HPDE6-E6E7 (cell line): Measurements from ENCODE around the gene C20orf204.

Experiments
- DNase-seq: peaks from one replicate; pipeline ENCODE4 v3.0.0; 2011; ENCODE audit warnings: missing footprints; ENCODE audit errors: extremely low spot score

The C20orf204 gene

GRCh38 chr20:64071341-64072332 lies 35.7 kb downstream of the C20orf204 start:
- no peak for DNase-seq

GRCh38 chr20:64072498-64073063 lies 36.6 kb downstream of the C20orf204 start:
- no peak for DNase-seq

GRCh38 chr20:64073476-64074183 lies 37.6 kb downstream of the C20orf204 start:
- no peak for DNase-seq

GRCh38 chr20:64074184-64074789 lies 38.3 kb downstream of the C20orf204 start:
- no peak for DNase-seq

- no peak for DNase-seq
Measured at GRCh38 chr20:64074963-64075362, 39.0 kb downstream of the C20orf204 start.

GRCh38 chr20:64075556-64075955 lies 39.6 kb downstream of the C20orf204 start:
- DNase-seq = no peak

GRCh38 chr20:64076061-64076997 lies 40.3 kb downstream of the C20orf204 start:
- DNase-seq = no peak

- no peak for DNase-seq
Measured at GRCh38 chr20:64077094-64077493, 41.1 kb downstream of the C20orf204 start.

- no peak for DNase-seq
Measured at GRCh38 chr20:64077541-64077875, 41.5 kb downstream of the C20orf204 start.

GRCh38 chr20:64077876-64078551 lies 42.0 kb downstream of the C20orf204 start:
- DNase-seq = no peak

GRCh38 chr20:64078934-64079272 lies 42.9 kb downstream of the C20orf204 start:
- DNase-seq = no peak

- DNase-seq = no peak
Measured at GRCh38 chr20:64079273-64080012, 43.5 kb downstream of the C20orf204 start, which contains the start of gene RGS19. Gene RGS19 (minus strand): TSS chr20:64079518. CDS start chr20:64076886, 2,632 bp downstream.

- DNase-seq = no peak
Measured at GRCh38 chr20:64080013-64080812, 44.2 kb downstream of the C20orf204 start, which contains the start of gene OPRL1. Gene OPRL1 (plus strand): TSS chr20:64080082. CDS start chr20:64092721, 12,639 bp downstream.

GRCh38 chr20:64080813-64081623 lies 45.0 kb downstream of the C20orf204 start:
- no peak for DNase-seq

GRCh38 chr20:64081624-64081964 lies 45.6 kb downstream of the C20orf204 start:
- DNase-seq = no peak

- no peak for DNase-seq
Measured at GRCh38 chr20:64082126-64082731, 46.2 kb downstream of the C20orf204 start.

GRCh38 chr20:64082820-64083377 lies 46.9 kb downstream of the C20orf204 start:
- no peak for DNase-seq
